GM23248 (cell line): Measurements from ENCODE around the gene TRIM52. TPM values are rescaled to one million over a fixed set of nuclear protein-coding genes. Genes with fewer than 3 reads are reported as not detected.

ENCODE experiments used
- DNase-seq: peaks from one replicate; pipeline ENCODE4 v3.0.0-alpha.2; 2015
- H2AFZ ChIP-seq: fragments of 200-600 bp; sonication (generic); 2 replicates; pipeline ENCODE4 v1.6.1; 2016; ENCODE audit warnings: antibody characterized with exemption
- H3F3A ChIP-seq: fragments of 200-600 bp; sonication (generic); 2 replicates; pipeline ENCODE4 v1.6.1; 2016; ENCODE audit warnings: mild to moderate bottlenecking, antibody characterized with exemption, mixed run types; ENCODE audit not compliant: insufficient read depth
- H3K27ac ChIP-seq: fragments of 200-600 bp; sonication (generic); 2 replicates; pipeline ENCODE4 v1.5.1; 2016; ENCODE audit warnings: mild to moderate bottlenecking
- H3K27me3 ChIP-seq: fragments of 200-600 bp; sonication (generic); replicated peaks from 2 replicates; pipeline ENCODE4 v1.6.1; 2016; ENCODE audit warnings: mild to moderate bottlenecking; ENCODE audit not compliant: insufficient read depth
- H3K36me3 ChIP-seq: fragments of 200-600 bp; sonication (generic); 2 replicates; pipeline ENCODE4 v1.6.1; 2016; ENCODE audit warnings: low read depth, mild to moderate bottlenecking
- H3K4me1 ChIP-seq: fragments of 200-600 bp; sonication (generic); 2 replicates; pipeline ENCODE4 v1.6.1; 2016; ENCODE audit warnings: mild to moderate bottlenecking; ENCODE audit not compliant: insufficient read depth
- H3K4me2 ChIP-seq: fragments of 200-600 bp; sonication (generic); one replicate; pipeline ENCODE4 v1.6.1; 2016; ENCODE audit warnings: mild to moderate bottlenecking; ENCODE audit not compliant: unreplicated experiment
- H3K4me3 ChIP-seq: fragments of 200-600 bp; sonication (generic); 2 replicates; pipeline ENCODE4 v1.5.1; 2016; ENCODE audit warnings: mild to moderate bottlenecking
- H3K79me2 ChIP-seq: fragments of 200-600 bp; sonication (generic); 2 replicates; pipeline ENCODE4 v1.6.1; 2016; ENCODE audit warnings: mild to moderate bottlenecking; ENCODE audit not compliant: insufficient read depth
- H3K9ac ChIP-seq: fragments of 200-600 bp; sonication (generic); 2 replicates; pipeline ENCODE4 v1.6.1; 2016; ENCODE audit warnings: mild to moderate bottlenecking
- H3K9me2 ChIP-seq: fragments of 200-600 bp; sonication (generic); 2 replicates; pipeline ENCODE4 v1.6.1; 2016; ENCODE audit warnings: mixed run types, mild to moderate bottlenecking, moderate library complexity; ENCODE audit not compliant: insufficient read depth
- H3K9me3 ChIP-seq: fragments of 200-600 bp; sonication (generic); one replicate; pipeline ENCODE4 v1.6.1; 2017; ENCODE audit warnings: low read depth
- H4K20me1 ChIP-seq: fragments of 200-600 bp; sonication (generic); 2 replicates; pipeline ENCODE4 v1.6.0; 2016; ENCODE audit not compliant: insufficient read depth
- EZH2 ChIP-seq: fragments of 200-600 bp; sonication (generic); IDR thresholded peaks from 2 replicates; pipeline ENCODE4 v1.6.1; 2018; ENCODE audit warnings: antibody characterized with exemption, mild to moderate bottlenecking; ENCODE audit not compliant: insufficient read depth, poor library complexity, severe bottlenecking
- EZH2phosphoT487 ChIP-seq: fragments of 200-600 bp; sonication (generic); IDR thresholded peaks from 2 replicates; pipeline ENCODE4 v1.6.1; 2018; ENCODE audit warnings: antibody characterized with exemption, moderate library complexity, mild to moderate bottlenecking, low read depth; ENCODE audit not compliant: insufficient read depth
- WGBS, 2 experiments: methylation state at CpG; one replicate each; pipeline ENCODE4 v1.1.6; 2015 to 2017; ENCODE audit warnings: low lambda C conversion rate in 2 of 2, low coverage in 1 of 2; ENCODE audit errors: missing lambda C conversion rate in 2 of 2; 5-methylcytosine and 5-hydroxymethylcytosine counted together
- in situ Hi-C: fragments of 300-500 bp; cut with MboI; formaldehyde crosslinking; loops from 2 replicates; pipeline ENCODE4 v1.15.0; 2020
- polyA plus RNA-seq: library from polyadenylated mRNA; unstranded; fragments of >200 nt; fragmentation: Nextera tagmentation; extraction: Ambion mirVana; gene quantifications from 2 replicates; pipeline ENCODE4 v1.2.1, GENCODE V29; 2016
- total RNA-seq: library from RNA; depleted of rRNA; stranded (reverse); fragments of >200 nt; shearing (Covaris generic); gene quantifications from 2 replicates; pipeline ENCODE4 v1.2.3, GENCODE V29; 2014

The TRIM52 gene
- total and polyA plus RNA-seq, 2 experiments from 2014 or later: 4.1 to 6.6 TPM

DNA sequence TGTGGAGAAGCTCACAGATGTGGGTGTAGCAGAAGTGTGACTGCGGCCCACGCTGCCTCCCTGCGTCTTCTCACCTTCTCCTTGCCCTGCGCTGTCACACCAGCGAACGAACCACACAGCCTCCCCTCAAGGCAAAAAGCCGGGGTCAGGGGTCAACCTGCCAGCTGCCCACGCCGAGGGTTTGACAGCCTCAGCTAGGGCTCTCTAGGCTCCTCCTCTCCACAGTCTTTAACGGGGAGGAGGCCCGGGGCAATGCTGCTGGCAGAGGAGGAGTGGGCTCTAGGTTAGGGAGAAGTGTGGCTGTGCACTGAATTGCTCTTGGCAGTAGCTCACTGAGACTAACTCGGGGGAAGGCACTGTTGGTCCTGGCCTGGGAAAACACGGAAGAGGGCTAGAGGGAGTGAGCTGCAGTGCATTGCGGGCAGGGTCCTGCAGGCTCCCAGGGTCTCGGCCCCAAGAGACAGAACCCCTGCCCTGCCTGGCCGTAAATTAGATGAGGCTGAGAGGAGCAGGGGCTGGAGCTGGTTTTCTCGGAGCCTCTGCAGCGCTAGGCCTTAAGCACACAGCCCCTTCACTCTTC is 4.2 kb upstream of the TRIM52 start:
- H3K27me3 ChIP-seq: no peaks in the 10 kb centered on the region
- H3K9me3 ChIP-seq: no peaks in the 10 kb centered on the region
- no peak for DNase-seq
- H3K36me3 ChIP-seq: no peaks in the 10 kb centered on the region
- no peak overlapping the region for H3K4me2 ChIP-seq
- 70 to 74% methylated on average over 18 of the region's 18 CpGs for WGBS, 2 experiments
- H2AFZ ChIP-seq: no peak overlapping the region
- no peak overlapping the region for H3K4me3 ChIP-seq
- no peaks in the 10 kb centered on the region for H3K4me1 ChIP-seq
- in situ Hi-C loops: no loop called here
- H3K9me2 ChIP-seq: no peaks in the 10 kb centered on the region
- no peak for TF ChIP-seq EZH2phosphoT487
- no peak for TF ChIP-seq EZH2
- no peaks in the 10 kb centered on the region for H4K20me1 ChIP-seq
- H3K9ac ChIP-seq: no peak overlapping the region
- H3F3A ChIP-seq: no peaks in the 10 kb centered on the region
- H3K79me2 ChIP-seq: peaks cover 23% of the 10 kb centered on the region
- no peak overlapping the region for H3K27ac ChIP-seq

DNA sequence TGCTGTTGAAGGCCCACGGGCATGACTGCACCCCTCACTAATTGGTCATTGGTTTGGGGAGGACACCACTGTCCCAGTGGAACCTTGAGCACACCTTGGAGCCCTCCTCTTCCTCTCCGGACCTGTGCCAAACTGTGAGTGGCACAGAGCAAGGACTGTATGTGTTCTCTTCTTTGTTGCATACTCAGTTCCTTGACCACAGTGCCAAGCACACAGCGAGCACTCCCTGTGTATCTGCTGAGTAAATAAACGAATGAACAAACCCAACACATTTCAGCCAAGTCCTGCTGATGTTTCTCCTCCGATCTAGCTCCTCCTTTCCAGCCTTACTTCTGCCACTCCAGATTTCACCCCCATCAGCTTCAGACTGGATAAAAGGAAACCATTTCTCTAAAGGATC is 2.7 kb upstream of the TRIM52 start:
- Histone ChIP-seq H3K27ac (no peak overlapping the region), H3K9me3 (no peaks in the 10 kb centered on the region), H3K9ac (no peak overlapping the region), H3K27me3 (no peaks in the 10 kb centered on the region), H3K9me2 (no peaks in the 10 kb centered on the region), H4K20me1 (0 out of 2 replicates have a peak, but pooled peaks cover 8% of the 10 kb centered on the region), H3K4me2 (no peak overlapping the region), H3K4me1 (peaks cover 6% of the 10 kb centered on the region), H2AFZ (no peak overlapping the region), H3K36me3 (no peaks in the 10 kb centered on the region), H3K4me3 (no peak overlapping the region), H3F3A (0 out of 2 replicates have a peak, but pooled peaks cover 9% of the 10 kb centered on the region), H3K79me2 (peaks cover 38% of the 10 kb centered on the region)
- no peak for TF ChIP-seq EZH2
- TF ChIP-seq EZH2phosphoT487: no peak
- 67 to 73% methylated on average over 5 of the region's 5 CpGs for WGBS, 2 experiments
- no peak for DNase-seq
- in situ Hi-C loops: no loop called here

DNA sequence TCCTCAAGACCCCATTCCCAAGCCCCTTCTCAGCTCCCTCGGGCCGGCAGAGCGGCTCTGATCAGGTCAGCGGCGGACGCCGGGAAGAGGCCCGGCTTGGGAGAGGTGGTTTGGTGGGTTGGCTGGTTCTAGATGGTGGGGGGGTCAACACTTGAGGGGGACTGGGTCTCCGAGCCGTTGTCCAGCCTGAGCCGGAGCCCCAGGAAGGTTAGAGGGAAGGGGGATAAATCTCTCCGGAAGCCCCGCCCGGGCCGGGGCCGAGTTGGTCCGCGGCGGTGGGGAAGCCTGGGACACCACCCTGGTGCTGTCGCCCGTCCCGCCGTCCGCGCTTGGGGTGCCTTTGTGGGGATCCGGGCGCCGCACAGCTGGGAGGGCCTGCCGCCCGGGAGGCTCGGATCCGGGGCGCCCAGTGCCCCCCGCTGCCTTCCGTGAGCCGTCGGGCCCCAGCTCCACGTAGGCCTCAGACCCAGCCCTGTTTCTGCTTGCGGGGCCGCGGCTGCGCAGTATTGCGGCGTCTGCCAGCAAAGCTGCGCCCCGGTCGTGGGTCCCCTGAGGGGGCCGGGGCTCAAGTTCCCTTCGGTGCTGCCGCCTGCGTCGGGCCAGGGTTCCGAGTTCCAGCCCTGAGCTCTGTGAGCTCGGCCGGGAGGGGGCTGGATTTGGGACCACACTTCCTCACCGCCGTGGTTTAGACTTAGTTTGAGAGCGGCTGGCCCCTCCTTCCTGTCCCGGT is 542 bp upstream of the TRIM52 start:
- Histone ChIP-seq H3K27me3 (no peaks in the 10 kb centered on the region), H3K4me1 (peaks cover 20% of the 10 kb centered on the region), H2AFZ (peak overlapping the region; percentile 87), H3K9ac (peak overlapping the region; percentile 100), H4K20me1 (0 out of 2 replicates have a peak, but pooled peaks cover 8% of the 10 kb centered on the region), H3K4me3 (peak overlapping the region; percentile 94), H3K36me3 (peaks cover 4% of the 10 kb centered on the region), H3K79me2 (peaks cover 60% of the 10 kb centered on the region), H3K27ac (peak overlapping the region; percentile 97), H3F3A (peaks cover 18% of the 10 kb centered on the region; the same call in 1 of the 2 replicates), H3K4me2 (peak overlapping the region; percentile 84), H3K9me3 (no peaks in the 10 kb centered on the region), H3K9me2 (no peaks in the 10 kb centered on the region)
- no peak for TF ChIP-seq EZH2phosphoT487
- TF ChIP-seq EZH2: no peak
- DNase-seq: peak; percentile 87
- in situ Hi-C loops: no loop called here
- 0 to 2% methylated on average over 22 to 37 of the region's 59 CpGs for WGBS, 2 experiments

DNA sequence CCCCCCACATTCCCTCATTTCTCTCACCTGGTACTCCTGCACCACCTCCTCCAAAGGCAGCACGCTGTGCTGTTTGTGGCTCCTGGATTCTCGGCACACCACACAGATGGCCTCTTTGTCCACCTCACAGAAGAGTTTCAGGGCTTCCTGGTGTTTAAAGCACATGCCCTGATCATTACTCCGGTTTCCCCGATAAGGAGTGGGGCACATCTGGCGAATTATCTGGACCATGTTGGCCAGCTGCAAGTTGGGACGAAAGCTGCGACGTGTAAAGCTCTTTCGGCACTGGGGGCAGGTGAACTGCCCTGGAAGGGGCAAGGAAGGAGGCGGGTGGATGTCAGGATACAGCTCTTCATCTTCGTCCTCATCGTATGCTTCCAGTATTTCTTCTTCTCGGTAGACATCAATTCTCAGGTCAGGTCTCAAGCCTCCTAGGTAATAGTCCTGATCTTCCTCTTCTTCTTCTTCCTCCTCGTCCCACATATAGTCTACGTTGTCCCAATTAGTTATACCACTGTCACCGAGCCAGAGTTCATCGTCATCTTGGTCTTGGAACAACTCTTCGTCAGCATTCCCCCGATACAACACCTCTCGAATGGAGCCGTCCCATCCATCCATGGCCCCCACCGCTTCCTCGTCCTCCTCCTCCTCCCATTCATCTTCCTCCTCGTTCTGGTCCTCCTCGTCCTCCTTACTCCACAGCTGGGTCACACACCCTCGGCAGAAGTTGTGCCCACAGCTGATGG is 796 bp downstream of the TRIM52 start:
- peaks cover 32% of the 10 kb centered on the region for H3K4me1 ChIP-seq
- peak overlapping the region; percentile 84 for H3K4me2 ChIP-seq
- peaks cover 31% of the 10 kb centered on the region for H3F3A ChIP-seq
- no peaks in the 10 kb centered on the region for H3K9me3 ChIP-seq
- peak overlapping the region; percentile 97 for H3K27ac ChIP-seq
- H3K27me3 ChIP-seq: no peaks in the 10 kb centered on the region
- H3K9me2 ChIP-seq: no peaks in the 10 kb centered on the region
- peak; percentile 57 for DNase-seq
- H3K79me2 ChIP-seq: peaks cover 73% of the 10 kb centered on the region
- 1 to 3% methylated on average over 24 to 26 of the region's 26 CpGs for WGBS, 2 experiments
- H3K4me3 ChIP-seq: peak overlapping the region; percentile 94
- peak overlapping the region; percentile 87 for H2AFZ ChIP-seq
- in situ Hi-C loops: no loop called here
- TF ChIP-seq EZH2 (no peak), EZH2phosphoT487 (no peak)
- peaks cover 8% of the 10 kb centered on the region; the same call in 1 of the 2 replicates for H4K20me1 ChIP-seq
- H3K9ac ChIP-seq: peak overlapping the region; percentile 100
- H3K36me3 ChIP-seq: peaks cover 13% of the 10 kb centered on the region
